ENCODE data around the gene CCNY. TPM values are rescaled to one million over a fixed set of nuclear protein-coding genes. Genes with fewer than 3 reads are reported as not detected.
A peak's percentile ranks its signal among the peaks of the same experiment; 100 is the strongest.

Gene CCNY
- total RNA-seq, 1 experiment from 2014 or later = 28.4 TPM

GRCh38 chr10:35331894-35332640 lies 4.2 kb upstream of the CCNY start:
- DNase-seq (ENCODE audit: low spot score) = peak; percentile 67

- no peak for DNase-seq (ENCODE audit: low spot score)
These were observed 2.0 kb upstream of the CCNY start for GRCh38 chr10:35334297-35334696.

GRCh38 chr10:35335133-35336083 lies 901 bp upstream of the CCNY start:
- peak; percentile 40 for DNase-seq (ENCODE audit: low spot score)

- DNase-seq (ENCODE audit: low spot score) = peak; percentile 39
These were observed 863 bp downstream of the CCNY start for GRCh38 chr10:35336921-35337823.

- no peak for DNase-seq (ENCODE audit: low spot score)
These were observed 3.6 kb downstream of the CCNY start for GRCh38 chr10:35339942-35340341.

GRCh38 chr10:35340975-35341374 lies 4.7 kb downstream of the CCNY start:
- DNase-seq (ENCODE audit: low spot score) = no peak

- no peak for DNase-seq (ENCODE audit: low spot score)
These were observed 5.2 kb downstream of the CCNY start for GRCh38 chr10:35341521-35341920.

DNA sequence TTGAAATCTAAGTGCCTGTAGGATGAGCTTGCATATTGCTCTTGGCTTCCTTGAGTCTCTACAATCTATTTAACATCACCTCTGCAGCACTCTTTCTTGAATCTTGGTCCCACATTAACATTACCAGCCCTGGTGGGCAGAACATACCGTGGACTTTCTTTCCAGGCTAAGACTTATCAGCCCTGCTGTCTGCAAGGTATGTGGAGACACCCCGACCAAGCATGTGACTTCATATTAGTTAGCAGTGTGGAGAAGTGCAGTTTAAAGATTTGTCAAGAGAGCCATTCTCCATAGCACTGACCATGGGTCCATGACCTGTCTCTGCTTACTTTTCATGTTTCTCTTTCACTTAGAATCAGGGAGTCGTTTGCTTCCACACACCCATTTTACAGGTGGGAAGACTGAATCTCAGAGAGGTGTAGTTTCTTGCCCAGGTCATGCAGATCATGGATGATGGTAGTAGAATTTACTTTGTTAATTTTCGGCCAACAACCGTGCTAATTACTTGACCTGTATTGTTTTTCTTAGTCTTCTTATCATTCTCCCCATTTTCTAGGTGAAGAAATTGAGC lies 6.0 kb downstream of the CCNY start:
- DNase-seq (ENCODE audit: low spot score) = no peak

GRCh38 chr10:35343739-35344138 lies 7.4 kb downstream of the CCNY start:
- DNase-seq (ENCODE audit: low spot score) = no peak

- no peak for DNase-seq (ENCODE audit: low spot score)
These were observed 9.1 kb downstream of the CCNY start for GRCh38 chr10:35345383-35345742.

DNA sequence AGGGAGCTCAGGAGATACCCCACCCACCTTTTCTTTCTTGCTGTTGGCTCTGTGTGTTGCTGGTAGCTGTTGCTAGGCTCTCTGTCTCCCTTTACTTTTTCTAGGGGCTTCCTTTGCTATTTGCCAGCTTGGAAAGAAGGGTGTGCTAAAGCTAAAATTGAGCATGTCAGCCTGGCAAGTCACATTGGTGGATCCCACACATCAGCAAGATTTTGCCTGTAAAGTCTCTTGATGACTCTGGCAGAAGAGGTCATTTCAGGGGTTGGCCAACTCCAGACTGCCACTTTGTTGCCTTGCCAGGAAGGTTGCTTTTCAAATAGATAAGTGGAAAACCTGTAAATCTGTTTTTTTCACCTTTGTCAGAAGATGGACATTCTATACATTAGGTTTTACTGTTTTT lies 9.9 kb downstream of the CCNY start:
- DNase-seq (ENCODE audit: low spot score) = no peak

DNA sequence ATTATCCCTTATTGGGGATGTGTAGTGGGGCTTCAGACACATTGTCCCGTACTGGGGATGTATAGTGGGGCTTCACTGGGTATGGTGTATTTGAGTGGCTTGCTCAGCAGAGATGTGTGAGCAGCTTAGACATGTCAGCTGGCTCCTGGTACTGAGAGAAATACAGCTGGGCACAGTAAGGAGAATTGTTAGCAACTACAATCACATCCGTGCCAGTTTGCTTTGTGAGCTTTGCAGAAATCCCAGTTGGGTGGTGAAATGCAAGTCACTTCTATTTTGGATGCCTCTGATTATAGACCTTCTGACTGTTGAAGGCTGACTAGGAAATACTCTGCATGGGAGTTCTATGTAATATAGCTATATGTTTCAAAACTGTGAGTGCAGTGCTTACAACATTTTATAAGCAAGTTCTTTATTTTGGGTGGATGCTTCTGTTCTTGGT lies 10.8 kb downstream of the CCNY start:
- DNase-seq (ENCODE audit: low spot score) = no peak

GRCh38 chr10:35347899-35348608 lies 11.7 kb downstream of the CCNY start:
- DNase-seq (ENCODE audit: low spot score) = no peak

GRCh38 chr10:35348609-35349388 lies 12.5 kb downstream of the CCNY start:
- DNase-seq (ENCODE audit: low spot score) = no peak

GRCh38 chr10:35349389-35349915 lies 13.1 kb downstream of the CCNY start:
- DNase-seq (ENCODE audit: low spot score) = no peak

- DNase-seq (ENCODE audit: low spot score) = no peak
These were observed 14.7 kb downstream of the CCNY start for GRCh38 chr10:35351021-35351420.

- no peak for DNase-seq (ENCODE audit: low spot score)
These were observed 15.8 kb downstream of the CCNY start for GRCh38 chr10:35352097-35352496.

GRCh38 chr10:35352512-35352911 lies 16.2 kb downstream of the CCNY start:
- no peak for DNase-seq (ENCODE audit: low spot score)

DNA sequence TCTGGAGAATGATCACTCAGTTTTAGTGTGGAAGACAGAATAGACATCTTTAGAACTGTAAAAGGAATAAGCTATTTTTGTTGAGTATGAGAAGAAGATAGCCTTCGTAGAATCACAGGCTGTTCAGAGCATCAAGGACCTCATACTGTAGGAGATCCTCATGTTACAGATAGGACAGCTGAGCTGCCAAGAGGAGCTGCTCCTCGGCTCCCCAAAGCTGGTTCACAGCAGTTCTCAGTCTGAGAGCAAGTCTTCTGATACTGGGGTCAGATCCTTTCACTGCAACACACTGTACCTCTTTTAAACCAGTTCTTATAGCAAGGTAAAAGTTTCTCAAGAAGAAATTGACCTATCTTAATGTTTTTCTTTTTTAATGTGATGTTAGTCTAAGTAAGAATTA lies 17.1 kb downstream of the CCNY start:
- DNase-seq (ENCODE audit: low spot score) = no peak

- no peak for DNase-seq (ENCODE audit: low spot score)
These were observed 17.5 kb downstream of the CCNY start for GRCh38 chr10:35353805-35354204.
